ENCODE results near the gene MROH7. TPM values are rescaled to one million over a fixed set of nuclear protein-coding genes. Genes with fewer than 3 reads are reported as not detected.

MROH7 gene
- total RNA-seq, 2 donors from 2014 or later = 15.9 to 20.4 TPM

GRCh38 chr1:54681358-54681757 is 39.8 kb downstream of the MROH7 start:
- DNase-seq (ENCODE audit: low spot score) (no peak), ATAC-seq (ENCODE audit: insufficient number of reproducible peaks, low FRiP score, low read depth) (no peak)
- H3K27me3 ChIP-seq (replicated peaks; ENCODE audit: insufficient read depth) = no peaks in the 10 kb centered on the region
- H3K36me3 ChIP-seq = no peaks in the 10 kb centered on the region
- no peak overlapping the region for H3K4me3 ChIP-seq
- no peaks in the 10 kb centered on the region for H3K9me3 ChIP-seq
- TF ChIP-seq CTCF (IDR thresholded peaks at IDR 0.05) = no peak
- no peak overlapping the region for H3K27ac ChIP-seq
- no peaks in the 10 kb centered on the region for H3K4me1 ChIP-seq (ENCODE audit: control insufficient read depth in 1 of 2, low read depth in 2 of 2)

GRCh38 chr1:54683453-54683852 is 41.9 kb downstream of the MROH7 start:
- no peak overlapping the region for H3K27ac ChIP-seq
- no peaks in the 10 kb centered on the region for H3K36me3 ChIP-seq
- DNase-seq (ENCODE audit: low spot score) = no peak
- no peaks in the 10 kb centered on the region for H3K9me3 ChIP-seq
- no peak overlapping the region for H3K4me3 ChIP-seq
- H3K27me3 ChIP-seq (replicated peaks; ENCODE audit: insufficient read depth) = no peaks in the 10 kb centered on the region
- ATAC-seq (ENCODE audit: insufficient number of reproducible peaks, low FRiP score, low read depth) = no peak
- TF ChIP-seq CTCF (IDR thresholded peaks at IDR 0.05) = no peak
- H3K4me1 ChIP-seq (ENCODE audit: control insufficient read depth in 1 of 2, low read depth in 2 of 2) = no peaks in the 10 kb centered on the region

GRCh38 chr1:54685335-54685905 is 43.8 kb downstream of the MROH7 start:
- no peak overlapping the region for H3K27ac ChIP-seq
- no peaks in the 10 kb centered on the region for H3K27me3 ChIP-seq (replicated peaks; ENCODE audit: insufficient read depth)
- TF ChIP-seq CTCF (IDR thresholded peaks at IDR 0.05) = no peak
- H3K4me3 ChIP-seq = no peak overlapping the region
- no peaks in the 10 kb centered on the region for H3K9me3 ChIP-seq
- no peaks in the 10 kb centered on the region for H3K36me3 ChIP-seq
- ATAC-seq (ENCODE audit: insufficient number of reproducible peaks, low FRiP score, low read depth) (no peak), DNase-seq (ENCODE audit: low spot score) (no peak)
- H3K4me1 ChIP-seq (ENCODE audit: control insufficient read depth in 1 of 2, low read depth in 2 of 2) = no peaks in the 10 kb centered on the region

GRCh38 chr1:54686155-54686554 is 44.6 kb downstream of the MROH7 start:
- Histone ChIP-seq H3K9me3 (no peaks in the 10 kb centered on the region), H3K4me3 (no peak overlapping the region)
- ATAC-seq (ENCODE audit: insufficient number of reproducible peaks, low FRiP score, low read depth) = no peak

GRCh38 chr1:54694771-54695170 is 53.2 kb downstream of the MROH7 start:
- ATAC-seq (ENCODE audit: insufficient number of reproducible peaks, low FRiP score, low read depth) = no peak
- H3K27ac ChIP-seq = no peak overlapping the region
- no peak for TF ChIP-seq CTCF (IDR thresholded peaks at IDR 0.05)
- H3K4me3 ChIP-seq = no peak overlapping the region
- no peaks in the 10 kb centered on the region for H3K27me3 ChIP-seq (replicated peaks; ENCODE audit: insufficient read depth)
- no peaks in the 10 kb centered on the region for H3K4me1 ChIP-seq (ENCODE audit: control insufficient read depth in 1 of 2, low read depth in 2 of 2)
- H3K36me3 ChIP-seq = no peaks in the 10 kb centered on the region
- DNase-seq (ENCODE audit: low spot score) = no peak
- no peaks in the 10 kb centered on the region for H3K9me3 ChIP-seq

More at GRCh38 chr1:54686155-54686554, 44.6 kb downstream of the MROH7 start:
- Histone ChIP-seq H3K27ac (no peak overlapping the region), H3K4me1 (ENCODE audit: control insufficient read depth in 1 of 2, low read depth in 2 of 2) (no peaks in the 10 kb centered on the region), H3K27me3 (replicated peaks; ENCODE audit: insufficient read depth) (no peaks in the 10 kb centered on the region), H3K36me3 (no peaks in the 10 kb centered on the region)
- no peak for TF ChIP-seq CTCF (IDR thresholded peaks at IDR 0.05)
- DNase-seq (ENCODE audit: low spot score) = no peak
